CD14-positive monocyte (primary cell): Measurements from ENCODE around the gene SFMBT2. TPM values are rescaled to one million over a fixed set of nuclear protein-coding genes. Genes with fewer than 3 reads are reported as not detected.
A peak's percentile ranks its signal among the peaks of the same experiment; 100 is the strongest.

ENCODE experiments used
- DNase-seq, 3 donors: peaks; one replicate each; pipeline ENCODE4 v3.0.0-alpha.2; 2011 to 2022
- H2AFZ ChIP-seq: 2 replicates; pipeline ENCODE4 v1.6.0; 2012; ENCODE audit warnings: mild to moderate bottlenecking, low read depth, low read length, inconsistent platforms; ENCODE audit not compliant: insufficient read depth, poor library complexity, severe bottlenecking
- H3K27ac ChIP-seq, 2 donors: 1 replicate in 1 of 2; 2 replicates in 1 of 2; pipeline ENCODE4 v1.5.1; 2012 to 2013; ENCODE audit warnings: low read length in 2 of 2, control low read depth in 1 of 2, inconsistent platforms in 1 of 2, low read depth in 1 of 2, mild to moderate bottlenecking in 1 of 2
- H3K27me3 ChIP-seq, 2 donors: one replicate each; pipeline versions ENCODE4 v1.6.0 to v1.6.1; 2011 to 2013; ENCODE audit warnings: low read length in 2 of 2; ENCODE audit not compliant: control insufficient read depth in 2 of 2, insufficient read depth in 2 of 2
- H3K36me3 ChIP-seq, 2 donors: replicated peaks in 1 of 2; 1 replicate in 1 of 2; 2 replicates in 1 of 2; pipeline versions ENCODE4 v1.5.1 to v1.6.1; 2012 to 2013; ENCODE audit warnings: low read length in 2 of 2, control low read depth in 1 of 2, inconsistent platforms in 1 of 2, mild to moderate bottlenecking in 1 of 2; ENCODE audit not compliant: insufficient read depth in 2 of 2, control insufficient read depth in 1 of 2
- H3K4me1 ChIP-seq, 2 donors: 1 replicate in 1 of 2; 2 replicates in 1 of 2; pipeline versions ENCODE4 v1.5.1 to v1.6.1; 2012 to 2013; ENCODE audit warnings: low read length in 2 of 2, control low read depth in 1 of 2, inconsistent platforms in 1 of 2, mild to moderate bottlenecking in 1 of 2, moderate library complexity in 1 of 2; ENCODE audit not compliant: insufficient read depth in 2 of 2, control insufficient read depth in 1 of 2
- H3K4me2 ChIP-seq: replicated peaks from 2 replicates; pipeline ENCODE3; 2012; ENCODE audit warnings: low read length, moderate library complexity, mild to moderate bottlenecking; ENCODE audit not compliant: poor library complexity, severe bottlenecking; ENCODE audit errors: extremely low read depth
- H3K4me3 ChIP-seq, 3 experiments: fragments of 200-600 bp in 1 of 3; sonication (generic) in 1 of 3; replicated peaks in 1 of 3; 1 replicate in 2 of 3; 2 replicates in 1 of 3; pipeline ENCODE4 v1.5.1; 2011 to 2013; ENCODE audit warnings: low read length in 3 of 3, mild to moderate bottlenecking in 3 of 3, control low read depth in 2 of 3, low read depth in 2 of 3, inconsistent platforms in 1 of 3, moderate library complexity in 1 of 3
- H3K79me2 ChIP-seq: 2 replicates; pipeline ENCODE4 v1.6.0; 2012; ENCODE audit warnings: mild to moderate bottlenecking, control low read depth, inconsistent platforms, low read length, moderate library complexity; ENCODE audit not compliant: insufficient read depth
- H3K9ac ChIP-seq: 2 replicates; pipeline ENCODE4 v1.6.0; 2017; ENCODE audit warnings: low read length, mild to moderate bottlenecking; ENCODE audit not compliant: insufficient read depth, poor library complexity, severe bottlenecking
- H3K9me3 ChIP-seq, 2 donors: replicated peaks in 1 of 2; 1 replicate in 1 of 2; 2 replicates in 1 of 2; pipeline versions ENCODE4 v1.5.1 to v1.6.1; 2012 to 2013; ENCODE audit warnings: low read length in 2 of 2, control low read depth in 1 of 2; ENCODE audit not compliant: control insufficient read depth in 1 of 2, insufficient read depth in 1 of 2
- H4K20me1 ChIP-seq: 2 replicates; pipeline ENCODE4 v1.6.0; 2012; ENCODE audit warnings: mild to moderate bottlenecking, low read length, control low read depth, moderate library complexity; ENCODE audit not compliant: insufficient read depth
- H3K27ac Mint-ChIP-seq, 7 donors: one replicate each; pipeline ENCODE4 v1.8.0; 2020; ENCODE audit warnings: mild to moderate bottlenecking in 7 of 7, mixed read lengths in 7 of 7, moderate library complexity in 6 of 7, inconsistent platforms in 2 of 7
- H3K27me3 Mint-ChIP-seq, 3 donors: one replicate each; pipeline ENCODE4 v1.8.0; 2021 to 2022; ENCODE audit warnings: low read depth in 3 of 3, mild to moderate bottlenecking in 3 of 3, mixed read lengths in 3 of 3, moderate library complexity in 3 of 3, inconsistent platforms in 1 of 3
- H3K36me3 Mint-ChIP-seq, 2 donors: one replicate each; pipeline ENCODE4 v1.8.0; 2020; ENCODE audit warnings: mixed read lengths in 2 of 2, inconsistent platforms in 1 of 2, mild to moderate bottlenecking in 1 of 2
- H3K4me1 Mint-ChIP-seq: one replicate; pipeline ENCODE4 v1.8.0; 2020; ENCODE audit warnings: mild to moderate bottlenecking, mixed read lengths
- H3K4me3 Mint-ChIP-seq, 2 donors: one replicate each; pipeline ENCODE4 v1.8.0; 2020; ENCODE audit warnings: mild to moderate bottlenecking in 2 of 2, mixed read lengths in 2 of 2, moderate library complexity in 1 of 2
- H3K9me3 Mint-ChIP-seq, 7 donors: one replicate each; pipeline ENCODE4 v1.8.0; 2020 to 2022; ENCODE audit warnings: mixed read lengths in 7 of 7, mild to moderate bottlenecking in 6 of 7, moderate library complexity in 6 of 7, inconsistent platforms in 2 of 7
- WGBS: methylation state at CpG from one replicate; pipeline ENCODE4 v1.1.5; 2013; ENCODE audit warnings: missing lambda C conversion rate; ENCODE audit not compliant: insufficient coverage; 5-methylcytosine and 5-hydroxymethylcytosine counted together
- intact Hi-C, 2 donors: fragments of 100-400 bp; cut with micrococcal nuclease; formaldehyde crosslinking; loops; one replicate each; pipeline versions ENCODE4 v1.15.0 to v1.15.1; 2023
- polyA plus RNA-seq, 3 donors: library from polyadenylated mRNA; depleted of rRNA in 1 of 3; unstranded in 2 of 3; stranded (reverse) in 1 of 3; fragments of 300-500 nt in 2 of 3; fragments of >200 nt in 1 of 3; fragmentation: Illumina TruSeq in 2 of 3; gene quantifications; 1 replicate in 2 of 3; 2 replicates in 1 of 3; pipeline ENCODE4 v1.2.3, GENCODE V29; 2012 to 2021
- TF ChIP-seq, protein P1 (sequence below): fragments of 200-600 bp; IDR thresholded peaks from one replicate; pipeline ENCODE4 v1.8.0; 2022; ENCODE audit warnings: antibody characterized with exemption, mild to moderate bottlenecking

SFMBT2 gene
- polyA plus RNA-seq, 3 donors = 0.53 to 10.9 (median 1.6) TPM

DNA sequence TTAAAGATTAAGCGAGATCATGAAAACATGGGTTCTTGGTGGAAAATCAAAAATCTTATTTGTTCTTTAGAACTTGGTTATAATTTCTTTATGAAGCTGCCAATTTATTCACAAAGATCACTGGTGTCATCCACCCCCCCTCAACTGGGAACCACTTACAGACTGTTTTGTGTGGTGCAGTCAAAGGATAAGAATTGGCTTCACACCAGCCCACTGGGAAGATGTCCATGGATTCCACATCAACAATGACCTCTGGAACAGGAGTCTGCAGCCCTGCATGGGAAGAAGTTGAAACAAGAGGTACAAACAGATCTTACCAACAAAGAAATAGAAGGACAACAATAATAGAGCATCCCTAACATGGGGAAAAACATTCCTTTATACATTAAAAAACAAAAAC, 205.2 kb downstream of the SFMBT2 start:
- no peaks in the 10 kb centered on the region for H3K27me3 ChIP-seq
- H3K27ac ChIP-seq = peak overlapping the region in 1 of 2 donors; percentile 86
- peaks cover 2 to 12% of the 10 kb centered on the region in 2 donors for H3K36me3 ChIP-seq
- no CpG with 5 or more reads among the region's 1 CpG for WGBS
- no peak overlapping the region for H2AFZ ChIP-seq
- intact Hi-C loops = no loop called here
- no peak overlapping the region for H3K4me2 ChIP-seq
- H3K9me3 Mint-ChIP-seq = peaks cover 0 to 3% (median 2%) of the 10 kb centered on the region in 7 donors
- no peak overlapping the region for H3K4me3 ChIP-seq
- H3K9ac ChIP-seq = no peak overlapping the region
- peaks cover 27% of the 10 kb centered on the region for H3K4me1 Mint-ChIP-seq
- DNase-seq = no peak
- no peaks in the 10 kb centered on the region for H3K9me3 ChIP-seq
- H3K4me1 ChIP-seq = peaks cover 28 to 33% of the 10 kb centered on the region in 2 donors
- no peaks in the 10 kb centered on the region for H4K20me1 ChIP-seq
- TF ChIP-seq, protein P1, sequence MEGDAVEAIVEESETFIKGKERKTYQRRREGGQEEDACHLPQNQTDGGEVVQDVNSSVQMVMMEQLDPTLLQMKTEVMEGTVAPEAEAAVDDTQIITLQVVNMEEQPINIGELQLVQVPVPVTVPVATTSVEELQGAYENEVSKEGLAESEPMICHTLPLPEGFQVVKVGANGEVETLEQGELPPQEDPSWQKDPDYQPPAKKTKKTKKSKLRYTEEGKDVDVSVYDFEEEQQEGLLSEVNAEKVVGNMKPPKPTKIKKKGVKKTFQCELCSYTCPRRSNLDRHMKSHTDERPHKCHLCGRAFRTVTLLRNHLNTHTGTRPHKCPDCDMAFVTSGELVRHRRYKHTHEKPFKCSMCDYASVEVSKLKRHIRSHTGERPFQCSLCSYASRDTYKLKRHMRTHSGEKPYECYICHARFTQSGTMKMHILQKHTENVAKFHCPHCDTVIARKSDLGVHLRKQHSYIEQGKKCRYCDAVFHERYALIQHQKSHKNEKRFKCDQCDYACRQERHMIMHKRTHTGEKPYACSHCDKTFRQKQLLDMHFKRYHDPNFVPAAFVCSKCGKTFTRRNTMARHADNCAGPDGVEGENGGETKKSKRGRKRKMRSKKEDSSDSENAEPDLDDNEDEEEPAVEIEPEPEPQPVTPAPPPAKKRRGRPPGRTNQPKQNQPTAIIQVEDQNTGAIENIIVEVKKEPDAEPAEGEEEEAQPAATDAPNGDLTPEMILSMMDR = no peak
- no peak overlapping the region for H3K4me3 Mint-ChIP-seq
- H3K79me2 ChIP-seq = no peaks in the 10 kb centered on the region
- H3K36me3 Mint-ChIP-seq = peaks cover 25 to 43% of the 10 kb centered on the region in 2 donors
- H3K27me3 Mint-ChIP-seq = no peaks in the 10 kb centered on the region
- peak overlapping the region; percentile 47 to 97 (median 92) for H3K27ac Mint-ChIP-seq

DNA sequence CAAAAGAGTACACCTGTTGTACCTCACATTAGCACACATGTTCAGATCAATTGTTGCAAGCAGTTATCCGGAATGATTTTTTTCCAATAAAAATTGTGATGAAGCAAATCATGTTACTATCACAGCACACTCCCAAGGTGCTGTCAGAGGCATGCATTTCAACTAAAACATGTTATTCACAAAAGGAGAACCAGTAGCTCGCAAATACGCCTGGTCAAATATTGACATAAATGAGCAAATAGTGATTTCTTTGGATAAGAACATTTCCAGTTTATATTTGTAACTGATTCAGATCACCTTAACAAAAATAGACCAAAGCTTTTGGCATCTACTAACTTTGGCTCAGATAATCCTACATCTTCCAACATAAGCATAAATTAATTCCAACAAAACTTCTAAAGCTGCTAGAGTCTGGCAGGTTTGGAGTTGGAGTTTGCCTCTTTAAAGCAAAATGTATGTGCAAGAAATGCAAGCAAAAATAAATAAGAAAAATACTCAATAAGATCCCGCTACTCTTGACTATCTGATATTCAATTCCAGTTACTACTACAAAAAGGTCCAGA, 208.0 kb downstream of the SFMBT2 start:
- 100% methylated on average over 1 of the region's 4 CpGs for WGBS
- Mint-ChIP-seq H3K27ac (peak overlapping the region in 1 of 7 donors; percentile 88), H3K27me3 (no peaks in the 10 kb centered on the region), H3K9me3 (peaks cover 0 to 3% (median 2%) of the 10 kb centered on the region in 7 donors), H3K36me3 (peaks cover 36 to 49% of the 10 kb centered on the region in 2 donors), H3K4me3 (no peak overlapping the region), H3K4me1 (peaks cover 29% of the 10 kb centered on the region)
- Histone ChIP-seq H3K36me3 (peaks cover 6 to 18% of the 10 kb centered on the region in 2 donors), H3K27me3 (no peaks in the 10 kb centered on the region), H3K27ac (no peak overlapping the region), H4K20me1 (no peaks in the 10 kb centered on the region), H3K4me1 (peaks cover 28 to 33% of the 10 kb centered on the region in 2 donors), H3K9ac (no peak overlapping the region), H2AFZ (no peak overlapping the region), H3K4me2 (no peak overlapping the region), H3K9me3 (no peaks in the 10 kb centered on the region), H3K79me2 (no peaks in the 10 kb centered on the region), H3K4me3 (no peak overlapping the region)
- no peak for DNase-seq
- TF ChIP-seq, protein P1 = no peak
- intact Hi-C loops = no loop called here
